GM21526 (cell line): ENCODE results near the gene S100A13.
"Not testable (repeated sequence)": the region's sequence is repeated elsewhere in the genome, so short reads cannot be mapped to it uniquely, and the experiment has no call there.

Experiments
- ATAC-seq: cut with Tn5 transposase; IDR thresholded peaks from one replicate; pipeline ENCODE4 v1.9.1; 2021; ENCODE audit warnings: moderate library complexity; ENCODE audit not compliant: unreplicated experiment, low FRiP score

S100A13 gene

GRCh38 chr1:153575497-153575896 lies 51.8 kb downstream of the S100A13 start:
- not testable (repeated sequence) for ATAC-seq

GRCh38 chr1:153575081-153575491 lies 52.2 kb downstream of the S100A13 start:
- not testable (repeated sequence) for ATAC-seq

GRCh38 chr1:153573351-153573750 lies 54.0 kb downstream of the S100A13 start:
- no peak for ATAC-seq

GRCh38 chr1:153572569-153573015 lies 54.7 kb downstream of the S100A13 start:
- no peak for ATAC-seq

- no peak for ATAC-seq
These were observed 55.6 kb downstream of the S100A13 start for GRCh38 chr1:153571706-153572105.

GRCh38 chr1:153570874-153571273 lies 56.4 kb downstream of the S100A13 start:
- ATAC-seq: no peak

- ATAC-seq: no peak
These were observed 57.8 kb downstream of the S100A13 start for GRCh38 chr1:153569465-153569864.
